GM21515 (cell line): ENCODE results near the gene PTGES.

Experiments used
- ATAC-seq: cut with Tn5 transposase; IDR thresholded peaks from one replicate; pipeline ENCODE4 v1.9.1; 2021; ENCODE audit not compliant: unreplicated experiment

The PTGES gene

DNA sequence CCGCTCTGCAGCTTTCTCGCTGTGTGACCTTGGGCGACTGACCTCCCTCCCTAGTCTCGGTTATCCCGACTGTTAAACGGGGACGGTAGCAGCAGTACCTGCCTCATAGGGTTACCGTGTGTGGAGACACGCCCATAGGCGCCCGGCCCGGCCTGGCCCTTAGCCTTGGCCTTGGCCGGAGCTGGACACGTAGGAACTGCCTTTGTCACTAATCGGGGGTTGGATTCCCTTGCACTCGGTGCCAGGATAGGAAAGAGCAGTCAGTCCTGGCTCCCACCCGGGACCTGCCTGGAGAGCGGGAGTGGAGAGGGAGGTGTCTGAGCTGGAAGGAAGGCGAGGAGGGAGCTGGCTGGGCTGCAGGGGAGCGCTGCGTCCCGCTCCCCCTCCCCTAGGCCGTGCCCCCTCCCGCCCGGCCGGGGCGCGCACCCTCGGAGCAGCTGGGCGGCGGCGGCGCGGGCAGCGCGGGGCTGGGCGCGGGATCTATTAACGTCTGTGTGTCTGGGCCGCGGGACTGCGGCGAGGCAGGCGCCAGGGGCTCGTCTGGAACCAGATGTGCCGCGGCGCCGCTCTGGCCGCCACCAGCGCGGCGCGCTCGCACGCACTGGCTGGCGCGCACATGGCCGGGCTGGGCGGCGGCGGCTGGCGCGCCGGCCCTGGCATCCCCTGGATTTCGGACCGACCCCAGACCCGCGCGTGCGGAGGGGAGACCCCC is 55.7 kb downstream of the PTGES start:
- ATAC-seq = no peak

DNA sequence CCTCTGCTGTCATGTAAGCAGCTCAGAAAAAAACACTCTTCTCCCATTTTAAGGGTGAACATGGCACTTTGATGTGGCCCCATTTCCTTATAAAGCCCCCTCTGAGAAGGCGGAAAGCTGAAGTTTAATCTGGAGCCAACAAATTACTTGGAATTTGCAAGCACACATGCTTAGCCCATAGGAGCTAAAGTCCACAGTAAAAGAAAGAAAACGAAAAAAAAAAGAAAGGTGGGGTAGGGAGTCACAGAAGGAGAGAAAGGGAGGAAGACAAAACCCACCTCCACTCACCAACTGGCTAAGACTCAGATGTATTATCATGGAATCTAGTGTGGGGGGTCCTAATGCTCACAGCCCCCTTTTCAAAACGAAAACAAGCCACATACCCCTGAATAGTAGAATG is 57.0 kb downstream of the PTGES start:
- no peak for ATAC-seq

GRCh38 chr9:129694243-129694646 is 58.6 kb downstream of the PTGES start:
- ATAC-seq = no peak

GRCh38 chr9:129693741-129694140 is 59.1 kb downstream of the PTGES start:
- ATAC-seq = no peak

DNA sequence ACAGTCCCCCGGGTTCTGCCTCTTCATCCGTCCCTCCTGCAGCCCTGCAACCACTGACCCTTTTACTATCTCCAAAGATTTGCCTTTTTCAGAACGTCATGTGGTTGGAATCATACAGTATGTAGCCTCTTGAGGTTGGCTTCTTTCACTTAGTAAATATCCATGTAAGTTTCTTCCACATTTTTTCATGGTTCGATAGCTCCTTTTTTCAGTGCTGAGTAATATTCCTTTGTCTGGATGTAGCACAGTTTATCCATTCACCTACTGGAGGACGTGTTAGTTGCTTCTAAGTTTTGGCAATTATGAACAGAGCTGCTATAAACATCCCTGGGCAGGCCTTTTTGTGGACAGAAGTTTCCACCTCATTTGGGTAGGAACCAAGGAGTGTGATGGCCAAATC is 60.3 kb downstream of the PTGES start:
- no peak for ATAC-seq
